ENCODE data around the gene DHX16.

Gene DHX16

GRCh38 chr6:30626484-30627366 lies 46.1 kb downstream of the DHX16 start, which contains the start of gene ATAT1:
ATAT1 (plus strand) TSS chr6:30626874.
- peak in 1 of 2 experiments; percentile 42 for DNase-seq (ENCODE audit: low read depth in 2 of 2)

DNA sequence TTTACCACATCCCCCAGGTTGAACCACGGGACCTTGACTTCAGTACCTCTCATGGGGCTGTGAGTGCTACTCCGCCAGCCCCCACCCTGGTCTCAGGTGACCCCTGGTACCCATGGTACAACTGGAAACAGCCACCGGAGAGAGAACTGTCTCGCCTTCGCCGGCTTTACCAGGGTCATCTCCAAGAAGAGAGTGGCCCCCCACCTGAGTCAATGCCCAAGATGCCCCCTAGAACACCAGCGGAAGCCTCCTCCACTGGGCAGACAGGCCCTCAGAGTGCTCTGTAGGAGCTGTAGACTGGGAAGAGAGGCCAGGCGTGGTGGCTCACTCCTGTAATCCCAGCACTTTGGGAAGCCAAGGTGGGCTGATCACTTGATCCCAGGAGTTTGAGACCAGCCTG lies 47.3 kb downstream of the DHX16 start:
- DNase-seq (ENCODE audit: low read depth in 2 of 2), result no peak

GRCh38 chr6:30619561-30619960 lies 53.2 kb downstream of the DHX16 start:
- DNase-seq (ENCODE audit: low read depth in 2 of 2), result no peak

DNA sequence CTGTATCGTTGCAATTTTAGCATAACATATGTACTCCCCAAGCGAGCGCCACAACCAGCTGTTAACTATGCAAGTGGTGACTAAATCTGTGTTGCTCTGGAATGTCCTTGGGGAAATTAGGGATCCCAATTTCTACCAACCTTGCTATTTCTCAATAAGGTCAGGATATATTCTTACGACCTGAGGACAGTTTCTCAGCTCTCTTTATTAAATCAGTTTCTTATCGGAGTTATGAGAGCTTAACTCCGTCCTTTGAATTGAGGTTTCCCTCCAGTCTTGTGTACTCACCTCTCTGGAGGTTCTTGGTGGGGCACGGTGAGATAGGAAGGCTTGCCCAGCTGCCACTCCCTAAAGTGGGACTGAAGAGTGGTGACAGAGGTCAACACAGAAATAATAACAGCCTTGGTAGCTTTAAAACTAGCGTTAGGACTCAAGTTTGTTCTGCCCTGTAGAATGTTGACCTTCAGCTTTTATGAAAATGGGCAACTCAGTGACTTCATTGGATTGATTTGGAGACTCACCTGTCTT lies 54.5 kb downstream of the DHX16 start:
- DNase-seq (ENCODE audit: low read depth in 2 of 2), result no peak

GRCh38 chr6:30617565-30618269 lies 55.1 kb downstream of the DHX16 start, which contains the start of gene MRPS18B:
MRPS18B (plus strand) TSS chr6:30617840; CDS start chr6:30617866, 26 bp downstream.
- peak; percentile 94 to 95 for DNase-seq (ENCODE audit: low read depth in 2 of 2)

GRCh38 chr6:30616811-30617564 lies 55.8 kb downstream of the DHX16 start, which contains the start of gene PPP1R10:
PPP1R10 (minus strand) TSS chr6:30617243; CDS start chr6:30609944, 7,299 bp downstream.
- peak; percentile 100 for DNase-seq (ENCODE audit: low read depth in 2 of 2)

DNA sequence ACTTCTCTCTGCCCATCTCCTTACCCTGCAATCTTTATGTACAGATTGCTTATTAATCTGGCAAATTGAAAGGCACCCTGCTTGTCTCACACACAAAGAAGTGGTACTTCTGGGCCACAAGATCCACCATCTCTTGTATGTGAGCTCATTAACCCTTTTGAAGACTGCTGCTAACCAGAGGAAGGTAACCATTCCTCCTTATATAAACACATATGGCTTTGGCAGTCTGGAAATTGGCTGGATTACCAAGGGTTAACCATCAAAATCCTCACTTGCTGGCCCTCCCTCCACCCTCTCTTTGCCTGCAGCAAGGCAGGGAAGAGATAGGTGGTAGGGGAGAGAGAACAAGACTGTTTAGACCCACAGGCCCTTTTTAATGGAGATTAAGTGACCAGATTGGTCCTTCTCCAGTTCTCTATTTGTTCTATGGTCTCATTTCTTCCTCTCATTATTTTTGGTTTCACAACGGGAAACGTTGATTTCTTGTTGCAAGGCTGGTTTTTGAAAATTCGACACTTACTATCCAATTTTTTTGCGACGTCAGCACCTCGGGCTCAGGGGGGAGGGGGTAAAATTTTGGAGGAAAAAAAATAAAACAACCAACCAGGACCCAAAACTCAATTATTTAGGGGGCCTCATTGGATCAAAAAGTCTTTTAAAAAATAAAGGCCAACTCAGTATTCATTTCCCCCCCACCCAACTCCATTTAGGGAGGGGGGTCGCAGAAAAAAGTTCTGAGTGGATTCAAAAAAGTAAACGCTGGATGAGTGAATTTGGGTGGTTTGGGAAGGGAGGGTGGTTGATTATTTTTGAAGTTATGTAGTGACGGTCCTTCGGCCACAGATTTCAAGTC lies 56.6 kb downstream of the DHX16 start:
- no peak for DNase-seq (ENCODE audit: low read depth in 2 of 2)

DNA sequence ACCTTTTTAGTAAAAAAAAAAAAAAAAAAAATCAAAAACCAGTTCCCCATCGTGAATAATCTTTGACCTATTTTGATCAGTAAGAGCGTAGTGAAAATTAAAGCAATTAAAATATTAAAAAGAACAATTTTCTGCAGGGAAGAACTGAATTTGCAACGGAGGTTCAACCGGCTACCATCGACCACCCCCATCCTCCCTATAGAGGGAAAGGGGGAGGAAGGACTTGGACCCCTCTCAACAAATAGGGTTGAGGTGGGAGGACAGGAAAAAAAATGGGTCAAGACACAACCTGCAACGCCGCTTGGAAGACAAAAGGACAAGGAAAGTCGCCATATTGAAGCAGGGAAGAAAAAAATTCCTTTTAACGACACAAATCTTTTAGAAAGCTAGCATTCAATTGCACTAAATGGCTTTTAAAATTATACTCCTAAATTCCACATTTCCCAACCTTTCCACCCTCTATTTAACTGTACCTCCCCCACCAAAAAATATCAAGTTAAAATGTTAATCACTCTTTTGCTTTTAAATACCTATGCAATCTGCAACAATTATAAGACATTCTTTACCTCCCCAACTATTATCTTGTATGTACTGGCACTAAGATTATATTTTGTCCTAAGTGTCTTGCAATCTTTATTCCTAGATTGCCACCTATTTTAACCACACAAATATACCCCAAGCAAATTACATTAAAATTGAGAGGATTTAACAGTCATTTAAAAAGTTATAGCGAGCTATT lies 57.4 kb downstream of the DHX16 start:
- peak; percentile 90 to 91 for DNase-seq (ENCODE audit: low read depth in 2 of 2)

DNA sequence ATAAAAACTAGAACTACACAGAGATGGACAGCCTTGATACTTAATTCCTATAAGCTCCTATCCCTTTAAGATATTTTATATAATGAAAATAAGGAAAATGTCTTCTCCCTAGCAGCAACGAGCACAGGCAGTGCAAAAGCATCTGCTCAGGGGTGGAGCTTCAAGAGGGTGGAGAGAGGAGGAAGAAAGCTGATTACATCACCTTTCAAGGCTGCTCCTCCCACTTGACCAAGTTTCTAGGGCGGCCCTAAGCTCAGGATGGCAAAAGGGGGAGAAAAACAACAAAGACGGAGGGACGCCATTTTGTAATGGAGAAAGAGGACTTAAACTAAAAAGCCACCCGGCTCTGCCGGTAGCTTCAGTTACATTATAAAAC lies 58.0 kb downstream of the DHX16 start:
- peak; percentile 96 to 97 for DNase-seq (ENCODE audit: low read depth in 2 of 2)

- DNase-seq (ENCODE audit: low read depth in 2 of 2), result no peak
These were observed 58.6 kb downstream of the DHX16 start for GRCh38 chr6:30614044-30614842.

GRCh38 chr6:30613251-30614043 lies 59.4 kb downstream of the DHX16 start:
- no peak for DNase-seq (ENCODE audit: low read depth in 2 of 2)

DNA sequence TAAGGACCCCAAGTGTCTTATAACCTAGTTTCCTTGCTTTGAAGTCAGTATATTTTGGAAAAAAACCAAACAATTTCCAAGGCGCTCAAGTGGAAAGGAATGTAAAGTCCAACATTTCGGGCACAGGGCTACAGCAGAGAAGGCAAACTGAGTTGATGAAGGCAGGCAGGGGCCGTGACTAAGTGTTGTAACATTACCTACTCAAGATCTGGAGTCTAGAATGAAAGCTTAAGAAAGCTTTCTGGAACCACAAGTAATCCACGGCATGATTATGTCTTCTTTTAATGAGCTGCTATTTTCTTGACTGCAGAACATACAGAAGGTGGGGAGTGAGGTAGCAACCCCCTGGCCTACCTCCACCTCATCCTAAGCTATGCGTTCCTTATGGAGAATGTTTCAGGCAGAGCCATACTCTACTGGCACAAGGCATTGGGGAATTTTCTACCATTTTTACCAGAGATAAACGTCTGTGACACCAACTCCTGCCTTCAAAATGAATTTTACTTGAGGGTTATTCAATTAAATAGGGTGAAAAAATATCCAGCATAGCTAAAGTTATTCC lies 60.0 kb downstream of the DHX16 start:
- no peak for DNase-seq (ENCODE audit: low read depth in 2 of 2)

DNA sequence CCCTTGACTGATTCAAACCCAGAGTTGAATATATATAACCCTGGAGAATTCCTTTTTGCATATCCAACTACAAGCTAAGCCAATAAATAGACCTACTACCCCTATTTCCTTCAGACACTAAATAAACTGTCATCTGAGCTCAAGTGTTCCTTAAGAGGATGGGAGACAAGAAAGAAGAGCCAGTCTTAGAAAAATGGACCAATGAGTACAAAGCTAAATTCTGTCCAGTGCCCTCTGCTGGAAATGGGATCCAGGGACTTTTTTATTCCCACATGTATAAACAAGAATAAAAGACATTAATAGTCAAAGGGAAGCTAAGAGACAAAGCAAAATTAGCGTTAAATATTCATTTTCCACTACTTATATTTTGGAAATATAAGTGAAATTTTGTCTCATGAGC lies 60.6 kb downstream of the DHX16 start:
- no peak for DNase-seq (ENCODE audit: low read depth in 2 of 2)

- DNase-seq (ENCODE audit: low read depth in 2 of 2), result no peak
These were observed 61.0 kb downstream of the DHX16 start for GRCh38 chr6:30611856-30612194.

DNA sequence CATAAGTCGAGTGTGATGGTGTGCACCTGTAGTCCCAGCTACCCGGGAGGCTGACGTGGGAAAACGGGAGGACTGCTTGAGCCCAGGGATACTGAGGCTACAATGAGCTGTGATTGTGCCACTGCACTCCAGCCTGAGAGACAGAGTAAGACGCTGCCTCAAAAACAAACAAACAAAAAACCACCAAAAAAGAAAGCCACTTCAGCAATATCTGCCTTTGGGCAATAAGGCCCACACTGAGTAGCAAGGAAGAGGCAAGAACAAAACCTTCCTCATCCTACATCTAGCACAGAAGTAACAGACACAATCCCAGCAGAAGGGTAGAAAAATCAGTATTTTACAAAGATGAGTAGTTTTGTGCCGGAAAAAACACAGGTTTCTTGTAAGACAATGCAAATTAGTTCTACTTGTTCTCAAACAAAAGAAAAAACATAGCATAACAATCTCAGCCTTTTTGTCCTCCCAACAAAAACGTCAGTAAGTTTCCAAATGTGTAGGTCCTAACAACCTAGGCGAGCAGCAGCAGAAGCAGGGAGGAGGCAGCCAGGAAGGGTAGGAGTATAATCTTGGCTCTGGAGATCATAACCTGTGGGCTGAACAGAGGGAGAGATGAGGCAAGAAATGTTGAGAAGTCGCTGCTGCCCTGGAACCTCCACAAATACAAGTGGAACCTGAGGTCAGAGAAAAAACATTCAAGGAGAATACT lies 61.5 kb downstream of the DHX16 start:
- no peak for DNase-seq (ENCODE audit: low read depth in 2 of 2)

DNA sequence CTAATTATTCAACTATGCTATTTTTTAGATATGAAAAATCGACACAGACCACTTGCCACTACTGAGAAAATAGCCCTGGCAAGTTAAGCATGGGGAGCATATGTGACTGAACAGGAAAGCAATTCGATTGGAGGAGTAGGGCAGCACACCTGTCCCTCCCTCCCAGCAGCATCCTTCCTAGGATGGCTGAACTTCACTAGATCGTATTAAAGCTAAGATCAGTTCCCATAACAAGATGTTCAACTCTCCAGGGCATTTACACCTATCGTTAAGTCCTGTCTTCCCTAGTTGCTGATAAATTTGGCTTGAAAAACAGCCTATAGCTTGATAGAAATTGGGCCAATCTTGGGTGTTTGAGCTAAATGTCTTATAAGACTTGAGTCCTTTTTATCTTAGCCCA lies 62.7 kb downstream of the DHX16 start:
- DNase-seq (ENCODE audit: low read depth in 2 of 2), result no peak

DNA sequence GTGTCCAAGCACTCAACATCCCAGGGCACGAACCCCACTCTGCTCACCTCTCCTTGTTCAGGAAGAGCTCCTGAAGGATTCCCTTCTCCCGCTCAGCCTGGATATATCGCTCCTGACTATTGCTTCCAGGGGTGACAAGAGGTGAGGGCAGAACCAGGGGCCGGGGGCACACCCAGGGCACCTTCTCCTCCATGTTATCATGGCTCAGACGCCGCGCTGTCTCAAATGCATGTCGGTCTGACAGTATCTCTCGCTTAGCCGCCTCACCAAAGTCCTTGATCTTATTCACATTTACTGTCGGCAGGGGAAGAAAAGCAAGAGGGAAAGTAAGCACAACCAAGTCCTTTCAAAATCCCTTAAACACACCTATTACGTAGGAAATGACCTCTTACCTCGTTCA lies 68.8 kb downstream of the DHX16 start:
- DNase-seq (ENCODE audit: low read depth in 2 of 2), result no peak

All from fibroblast of skin of left biceps (primary cell).